GM19467 (cell line): ENCODE results near the gene CYSLTR1.
"Not testable (repeated sequence)": the region's sequence is repeated elsewhere in the genome, so short reads cannot be mapped to it uniquely, and the experiment has no call there.

ENCODE experiments used
- ATAC-seq: cut with Tn5 transposase; IDR thresholded peaks from one replicate; pipeline ENCODE4 v1.9.1; 2021; ENCODE audit warnings: mild to moderate bottlenecking, moderate library complexity; ENCODE audit not compliant: unreplicated experiment

CYSLTR1 gene

GRCh38 chrX:78327370-78328086 lies at the start of gene CYSLTR1:
Gene CYSLTR1 (minus strand): TSS chrX:78327611. CDS start chrX:78273746, 53,865 bp downstream.
- peak; percentile 44 for ATAC-seq

GRCh38 chrX:78377186-78377585 lies 49.8 kb upstream of the CYSLTR1 start:
- no peak for ATAC-seq

- ATAC-seq, result no peak
These were observed 48.5 kb upstream of the CYSLTR1 start for GRCh38 chrX:78375894-78376293.

- no peak for ATAC-seq
These were observed 39.2 kb upstream of the CYSLTR1 start for GRCh38 chrX:78366576-78366975.

GRCh38 chrX:78357342-78358055 lies 30.1 kb upstream of the CYSLTR1 start:
- ATAC-seq, result no peak

GRCh38 chrX:78333521-78333920 lies 6.1 kb upstream of the CYSLTR1 start:
- peak; percentile 47 for ATAC-seq

- no peak for ATAC-seq
These were observed 4.3 kb upstream of the CYSLTR1 start for GRCh38 chrX:78331708-78332107.

- no peak for ATAC-seq
These were observed 3.1 kb upstream of the CYSLTR1 start for GRCh38 chrX:78330540-78330939.

GRCh38 chrX:78330068-78330467 lies 2.7 kb upstream of the CYSLTR1 start:
- no peak for ATAC-seq

- no peak for ATAC-seq
These were observed 2.1 kb upstream of the CYSLTR1 start for GRCh38 chrX:78329486-78329885.

GRCh38 chrX:78326401-78326800 lies 1.0 kb downstream of the CYSLTR1 start:
- ATAC-seq, result no peak

GRCh38 chrX:78322863-78323262 lies 4.5 kb downstream of the CYSLTR1 start:
- ATAC-seq, result no peak

GRCh38 chrX:78321809-78322208 lies 5.6 kb downstream of the CYSLTR1 start:
- peak; percentile 94 for ATAC-seq

GRCh38 chrX:78316265-78316664 lies 11.1 kb downstream of the CYSLTR1 start:
- no peak for ATAC-seq

GRCh38 chrX:78315745-78316144 lies 11.7 kb downstream of the CYSLTR1 start:
- no peak for ATAC-seq

GRCh38 chrX:78314561-78314960 lies 12.8 kb downstream of the CYSLTR1 start:
- ATAC-seq, result peak; percentile 62

- ATAC-seq, result no peak
These were observed 13.9 kb downstream of the CYSLTR1 start for GRCh38 chrX:78313526-78313925.

- no peak for ATAC-seq
These were observed 19.7 kb downstream of the CYSLTR1 start for GRCh38 chrX:78307665-78308064.

- ATAC-seq, result no peak
These were observed 24.3 kb downstream of the CYSLTR1 start for GRCh38 chrX:78303086-78303485.

GRCh38 chrX:78300933-78301332 lies 26.5 kb downstream of the CYSLTR1 start:
- ATAC-seq, result not testable (repeated sequence)

- ATAC-seq, result no peak
These were observed 43.9 kb downstream of the CYSLTR1 start for GRCh38 chrX:78283511-78283910.

- no peak for ATAC-seq
These were observed 90.3 kb downstream of the CYSLTR1 start for GRCh38 chrX:78237127-78237526.
